Thymus (tissue), 11 donors: ENCODE data around the gene TMEM132A. TPM values are rescaled to one million over a fixed set of nuclear protein-coding genes. Genes with fewer than 3 reads are reported as not detected.

ENCODE experiments used
- DNase-seq, 9 donors: peaks; one replicate each; pipeline ENCODE4 v3.0.0-alpha.2; 2013; ENCODE audit warnings: low spot score in 9 of 9, low read depth in 6 of 9, missing footprints in 1 of 9
- H3K27ac ChIP-seq, 2 donors: one replicate each; pipeline ENCODE4 v1.5.1; 2013; ENCODE audit warnings: control low read depth in 1 of 2, low read depth in 1 of 2, low read length in 1 of 2, mild to moderate bottlenecking in 1 of 2, moderate library complexity in 1 of 2
- H3K27me3 ChIP-seq, 2 donors: one replicate each; pipeline ENCODE4 v1.5.1; 2013; ENCODE audit warnings: low read length in 1 of 2; ENCODE audit not compliant: control insufficient read depth in 2 of 2, insufficient read depth in 1 of 2
- H3K36me3 ChIP-seq, 2 donors: one replicate each; pipeline ENCODE4 v1.5.1; 2013; ENCODE audit warnings: low read length in 1 of 2, mild to moderate bottlenecking in 1 of 2, moderate library complexity in 1 of 2; ENCODE audit not compliant: control insufficient read depth in 2 of 2, insufficient read depth in 2 of 2
- H3K4me1 ChIP-seq, 2 donors: one replicate each; pipeline ENCODE4 v1.5.1; 2013; ENCODE audit warnings: low read length in 2 of 2; ENCODE audit not compliant: control insufficient read depth in 2 of 2, insufficient read depth in 2 of 2
- H3K4me3 ChIP-seq, 2 donors: one replicate each; pipeline ENCODE4 v1.5.1; 2013; ENCODE audit warnings: low read length in 2 of 2, control low read depth in 1 of 2, mild to moderate bottlenecking in 1 of 2
- H3K9me3 ChIP-seq, 2 donors: one replicate each; pipeline ENCODE4 v1.5.1; 2013; ENCODE audit warnings: low read length in 1 of 2, mild to moderate bottlenecking in 1 of 2; ENCODE audit not compliant: control insufficient read depth in 2 of 2, insufficient read depth in 1 of 2
- WGBS: extraction: QIAGEN DNeasy Blood & Tissue Kit; methylation state at CpG from one replicate; pipeline ENCODE4 v1.1.7; 2013; 5-methylcytosine and 5-hydroxymethylcytosine counted together
- polyA plus RNA-seq: library from polyadenylated mRNA; stranded (reverse); fragments of 200-250 nt; gene quantifications from one replicate; pipeline ENCODE4 v1.2.3, GENCODE V29; 2013
- total RNA-seq: library from RNA; stranded (reverse); fragments of 120-200 nt; gene quantifications from one replicate; pipeline ENCODE4 v1.2.4, GENCODE V29; 2013
- donor health status: healthy.

Gene TMEM132A
- total and polyA plus RNA-seq, 2 donors, result 4.6 to 5.7 TPM

DNA sequence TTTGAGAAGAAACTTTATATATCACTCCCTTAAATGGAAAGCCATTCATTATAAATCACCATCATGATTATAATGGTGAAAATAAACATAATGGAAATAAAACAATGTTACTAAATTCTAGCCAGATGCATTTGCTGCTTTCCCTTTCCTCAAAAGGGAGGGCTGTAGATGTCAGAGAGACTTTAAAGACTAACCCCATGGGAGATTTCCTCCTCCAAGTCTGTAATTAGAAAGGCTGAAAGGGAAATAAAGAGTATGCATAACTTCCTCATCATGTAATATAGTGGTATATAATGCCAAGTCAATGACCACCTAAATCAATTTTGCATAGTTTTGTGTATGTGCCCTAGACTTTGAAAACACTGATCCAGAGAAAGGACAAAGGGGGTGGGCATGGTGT lies 53.6 kb downstream of the TMEM132A start:
- no peak for DNase-seq

GRCh38 chr11:60978546-60979380 lies 54.5 kb downstream of the TMEM132A start:
- no peak overlapping the region for H3K27ac ChIP-seq
- H3K4me1 ChIP-seq, result peaks cover 25 to 49% of the 10 kb centered on the region in 2 donors
- H3K4me3 ChIP-seq, result no peak overlapping the region
- DNase-seq, result no peak
- H3K36me3 ChIP-seq, result peaks cover 25 to 31% of the 10 kb centered on the region in 2 donors
- H3K9me3 ChIP-seq, result no peaks in the 10 kb centered on the region
- WGBS, result 91% methylated on average over 10 of the region's 10 CpGs
- no peaks in the 10 kb centered on the region for H3K27me3 ChIP-seq

More for the DNA sequence above, 53.6 kb downstream of the TMEM132A start:
- H3K27me3 ChIP-seq, result no peaks in the 10 kb centered on the region
- no peak overlapping the region for H3K4me3 ChIP-seq
- peaks cover 29 to 58% of the 10 kb centered on the region in 2 donors for H3K4me1 ChIP-seq
- H3K36me3 ChIP-seq, result peaks cover 25 to 31% of the 10 kb centered on the region in 2 donors
- H3K9me3 ChIP-seq, result no peaks in the 10 kb centered on the region
- H3K27ac ChIP-seq, result no peak overlapping the region

- Histone ChIP-seq H3K36me3 (peaks cover 22 to 31% of the 10 kb centered on the region in 2 donors), H3K27ac (peak overlapping the region in 1 of 2 donors; percentile 19), H3K27me3 (no peaks in the 10 kb centered on the region), H3K9me3 (no peaks in the 10 kb centered on the region), H3K4me1 (peaks cover 20 to 58% of the 10 kb centered on the region in 2 donors), H3K4me3 (no peak overlapping the region)
- WGBS, result 84% methylated on average over 12 of the region's 12 CpGs
- DNase-seq, result no peak
Measured at GRCh38 chr11:60981515-60981914, 57.3 kb downstream of the TMEM132A start.

GRCh38 chr11:60982184-60982583 lies 57.9 kb downstream of the TMEM132A start:
- H3K27me3 ChIP-seq, result no peaks in the 10 kb centered on the region
- H3K4me3 ChIP-seq, result no peak overlapping the region
- H3K36me3 ChIP-seq, result peaks cover 18 to 28% of the 10 kb centered on the region in 2 donors
- no peaks in the 10 kb centered on the region for H3K9me3 ChIP-seq
- H3K27ac ChIP-seq, result peak overlapping the region in 1 of 2 donors; percentile 61
- no peak for DNase-seq
- WGBS, result 93% methylated on average over 8 of the region's 8 CpGs
- peaks cover 23 to 59% of the 10 kb centered on the region in 2 donors for H3K4me1 ChIP-seq

- no peak for DNase-seq
- Histone ChIP-seq H3K4me1 (peaks cover 24 to 64% of the 10 kb centered on the region in 2 donors), H3K4me3 (no peak overlapping the region), H3K36me3 (peaks cover 29 to 35% of the 10 kb centered on the region in 2 donors), H3K9me3 (no peaks in the 10 kb centered on the region), H3K27me3 (no peaks in the 10 kb centered on the region), H3K27ac (peak overlapping the region in 1 of 2 donors; percentile 26)
- 78% methylated on average over 6 of the region's 6 CpGs for WGBS
Measured at GRCh38 chr11:60984149-60984548, 59.9 kb downstream of the TMEM132A start.

- DNase-seq, result no peak
- peaks cover 24 to 62% of the 10 kb centered on the region in 2 donors for H3K4me1 ChIP-seq
- H3K27ac ChIP-seq, result peak overlapping the region in 1 of 2 donors; percentile 3
- H3K27me3 ChIP-seq, result no peaks in the 10 kb centered on the region
- peaks cover 34 to 39% of the 10 kb centered on the region in 2 donors for H3K36me3 ChIP-seq
- H3K9me3 ChIP-seq, result no peaks in the 10 kb centered on the region
- H3K4me3 ChIP-seq, result no peak overlapping the region
- WGBS, result 91% methylated on average over 4 of the region's 4 CpGs
Measured at GRCh38 chr11:60984636-60985035, 60.4 kb downstream of the TMEM132A start.

DNA sequence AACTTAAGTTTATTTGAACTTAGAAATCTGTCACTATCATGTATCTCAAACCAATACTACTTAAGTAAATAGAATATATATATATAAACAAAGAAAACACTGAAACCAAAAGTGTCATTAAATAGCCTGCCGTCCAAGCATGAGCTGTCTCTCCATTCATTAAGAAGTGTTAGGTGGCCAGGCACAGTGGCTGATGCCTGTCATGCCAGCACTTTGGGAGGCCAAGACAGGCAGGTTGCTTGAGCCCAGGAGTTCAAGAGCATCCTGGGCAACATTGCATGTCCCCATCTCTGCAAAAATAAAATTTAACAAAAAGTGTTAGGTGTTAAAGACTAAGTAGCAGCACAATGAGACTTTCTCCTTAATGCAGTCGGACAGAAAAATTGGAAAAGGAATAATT lies 61.2 kb downstream of the TMEM132A start:
- Histone ChIP-seq H3K27ac (peak overlapping the region; percentile 89 to 91), H3K9me3 (no peaks in the 10 kb centered on the region), H3K27me3 (no peaks in the 10 kb centered on the region), H3K4me1 (peaks cover 24 to 59% of the 10 kb centered on the region in 2 donors), H3K36me3 (peaks cover 37 to 38% of the 10 kb centered on the region in 2 donors), H3K4me3 (no peak overlapping the region)
- 95% methylated on average over 2 of the region's 2 CpGs for WGBS
- DNase-seq, result no peak

GRCh38 chr11:60985991-60986915 lies 62.0 kb downstream of the TMEM132A start:
- no peaks in the 10 kb centered on the region for H3K9me3 ChIP-seq
- peaks cover 35 to 37% of the 10 kb centered on the region in 2 donors for H3K36me3 ChIP-seq
- H3K4me1 ChIP-seq, result peaks cover 24 to 59% of the 10 kb centered on the region in 2 donors
- H3K27me3 ChIP-seq, result no peaks in the 10 kb centered on the region
- H3K4me3 ChIP-seq, result peak overlapping the region in 1 of 2 donors; percentile 6
- DNase-seq, result peak in 8 of 9 donors; percentile 61 to 93 (median 78)
- WGBS, result 57% methylated on average over 17 of the region's 17 CpGs
- peak overlapping the region; percentile 89 to 91 for H3K27ac ChIP-seq
